Fibroblast of skin of scalp (primary cell): Measurements from ENCODE around the gene TBC1D8.

Source experiments
- DNase-seq: peaks from one replicate; pipeline ENCODE4 v3.0.0-alpha.2; 2013

Gene TBC1D8

DNA sequence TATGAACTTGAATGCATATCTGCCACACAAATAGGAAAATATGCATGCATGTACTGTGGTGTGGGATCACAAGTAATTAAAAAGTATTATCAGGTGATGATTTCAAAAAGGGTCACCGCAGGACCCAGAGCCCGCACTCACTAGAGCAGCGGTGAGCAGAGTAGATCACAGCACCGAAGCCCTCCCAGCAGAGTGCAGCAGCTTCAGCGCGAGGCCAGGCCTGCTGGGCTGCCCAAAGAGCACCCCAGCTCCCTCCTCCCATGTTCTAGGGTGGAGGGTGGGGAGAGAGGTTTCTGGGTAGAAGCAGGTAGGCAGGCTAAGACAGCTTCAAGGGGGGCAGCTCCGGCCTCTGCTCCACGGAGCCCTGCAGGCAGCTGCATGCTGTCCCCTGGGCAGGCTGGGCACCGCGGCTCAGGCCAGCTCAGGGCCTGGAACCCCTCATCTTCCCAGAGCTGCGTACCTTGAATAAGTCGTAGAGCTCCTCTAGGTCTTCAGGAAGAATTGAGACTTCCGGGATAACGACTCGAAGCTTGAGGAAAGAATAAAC lies 124.2 kb downstream of the TBC1D8 start:
- no peak for DNase-seq

DNA sequence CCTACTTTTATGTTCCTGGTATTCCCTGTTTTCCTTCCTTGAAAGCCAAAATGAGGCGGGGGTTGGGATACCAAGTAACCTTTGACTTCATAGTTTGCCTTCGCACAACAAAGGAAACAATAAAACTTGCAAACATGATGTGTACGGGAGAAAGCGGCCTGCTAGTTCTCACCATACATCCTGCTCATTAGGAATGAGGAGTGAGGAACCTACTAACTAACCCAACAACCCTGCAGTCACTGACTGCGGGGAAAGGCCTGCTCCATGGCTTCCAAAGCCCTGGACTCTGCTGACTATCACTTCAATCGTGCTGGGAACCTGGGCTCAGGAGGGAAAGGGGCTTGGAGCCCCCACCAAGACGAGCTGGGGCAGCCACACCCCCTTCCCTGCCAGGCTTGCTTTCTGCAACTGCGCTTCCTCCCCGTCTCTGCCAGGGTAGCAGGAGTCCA lies 124.9 kb downstream of the TBC1D8 start:
- DNase-seq = no peak

DNA sequence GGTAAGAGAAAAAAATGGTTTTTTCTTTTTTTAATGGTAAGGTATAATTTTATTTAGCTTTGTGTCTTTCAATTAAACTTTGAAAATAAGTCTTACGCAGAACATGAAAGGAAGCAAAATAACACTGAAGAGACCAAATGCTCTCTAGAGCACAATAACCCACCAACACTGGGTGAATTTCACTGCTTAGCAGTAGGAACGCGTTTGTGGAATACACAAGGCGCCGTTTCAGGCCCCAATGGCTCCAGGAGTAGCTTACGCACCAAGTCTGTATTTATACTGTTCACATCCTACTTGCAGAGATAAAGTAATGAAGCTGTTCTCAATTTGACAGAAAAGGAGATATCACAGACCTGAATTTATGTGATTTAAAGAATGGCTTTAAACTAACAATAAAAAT lies 125.6 kb downstream of the TBC1D8 start:
- no peak for DNase-seq

DNA sequence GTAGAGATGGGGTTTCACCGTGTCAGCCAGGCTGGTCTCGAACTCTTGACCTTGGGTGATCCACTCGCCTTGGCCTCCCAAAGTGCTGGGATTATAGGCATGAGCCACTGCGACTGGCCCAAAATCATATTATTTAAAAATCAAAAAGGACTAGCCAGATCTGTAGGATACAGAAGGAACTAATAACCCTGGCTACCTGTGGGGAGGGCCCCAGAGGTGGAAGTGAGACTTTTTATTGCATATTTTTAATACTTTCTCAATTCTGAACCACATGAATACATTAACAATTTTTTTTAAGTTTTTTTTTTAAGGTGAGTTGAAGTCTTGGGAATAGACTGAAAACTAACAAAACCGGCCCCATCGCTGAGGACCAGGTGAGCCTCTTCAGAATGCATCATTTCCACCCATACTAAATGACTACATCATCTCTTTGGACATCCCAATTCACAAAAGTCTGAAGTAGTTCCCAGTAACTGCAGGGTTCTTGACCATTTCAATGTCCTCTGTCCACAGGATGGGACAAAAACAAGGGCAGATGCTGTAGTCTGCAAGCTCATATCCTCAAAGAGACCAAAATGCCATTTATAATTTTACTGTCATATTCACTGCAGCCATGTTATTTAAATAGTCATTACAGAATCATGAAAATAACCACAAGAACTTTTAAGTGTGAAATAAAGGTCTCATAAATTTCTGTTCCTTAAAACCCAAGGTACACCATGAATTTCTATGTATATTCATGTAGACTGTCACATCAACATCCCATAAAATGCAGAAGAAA lies 127.7 kb downstream of the TBC1D8 start:
- DNase-seq = no peak

DNA sequence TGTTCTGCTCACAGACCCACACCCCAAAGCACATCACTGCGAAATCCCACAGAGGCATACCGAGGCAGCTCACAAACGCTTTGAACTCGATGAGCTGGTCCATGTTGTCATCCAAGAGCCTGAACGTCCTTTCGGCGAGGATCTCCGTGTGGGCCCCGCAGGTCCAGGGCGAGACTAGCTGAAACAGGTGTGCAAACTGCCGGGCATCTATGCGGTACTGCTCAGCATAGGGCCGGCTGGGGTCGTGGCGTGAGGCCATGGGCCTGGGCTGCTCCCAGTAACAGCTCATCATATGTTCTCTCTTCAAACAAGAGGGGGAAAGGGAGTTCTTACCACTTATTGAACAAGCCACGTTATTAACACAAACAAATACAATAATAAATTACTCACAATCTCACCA lies 129.0 kb downstream of the TBC1D8 start:
- no peak for DNase-seq

DNA sequence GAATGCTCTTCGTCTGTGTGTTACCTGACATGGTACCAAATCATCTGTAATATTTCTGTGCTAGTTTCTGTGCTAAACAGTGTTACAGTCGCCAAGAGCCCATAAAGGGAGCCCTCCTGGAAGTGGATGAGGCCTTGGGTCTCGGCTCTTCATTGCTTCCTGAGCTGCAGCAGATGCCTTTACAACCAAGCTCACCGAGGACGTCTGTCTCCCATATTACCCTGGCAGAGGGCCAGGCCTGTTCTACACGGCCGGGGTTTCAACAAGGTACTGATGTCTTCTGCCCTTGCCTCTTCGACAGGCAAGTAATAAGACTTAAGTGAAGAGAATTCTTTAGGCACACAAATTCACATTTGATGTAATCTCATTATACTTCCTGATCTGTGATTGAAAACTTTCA lies 132.2 kb downstream of the TBC1D8 start:
- DNase-seq = no peak

DNA sequence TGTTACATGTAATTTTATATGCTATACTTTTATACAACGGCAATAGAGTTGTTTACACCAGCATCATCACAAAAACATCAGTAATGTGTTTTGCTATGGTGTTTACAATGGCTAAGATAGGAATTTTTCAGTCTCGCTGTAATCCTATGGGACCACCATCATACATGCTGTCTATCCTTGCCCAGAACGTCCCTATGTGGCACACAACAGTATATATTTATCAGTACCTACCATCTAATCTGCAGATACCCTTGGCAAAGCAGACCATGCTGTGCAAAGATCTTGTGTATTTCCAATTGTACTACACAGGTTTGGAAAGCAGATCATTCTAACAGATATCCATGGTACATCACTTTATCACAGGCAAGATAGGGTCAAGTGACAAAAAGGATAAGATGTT lies 133.8 kb downstream of the TBC1D8 start:
- no peak for DNase-seq

DNA sequence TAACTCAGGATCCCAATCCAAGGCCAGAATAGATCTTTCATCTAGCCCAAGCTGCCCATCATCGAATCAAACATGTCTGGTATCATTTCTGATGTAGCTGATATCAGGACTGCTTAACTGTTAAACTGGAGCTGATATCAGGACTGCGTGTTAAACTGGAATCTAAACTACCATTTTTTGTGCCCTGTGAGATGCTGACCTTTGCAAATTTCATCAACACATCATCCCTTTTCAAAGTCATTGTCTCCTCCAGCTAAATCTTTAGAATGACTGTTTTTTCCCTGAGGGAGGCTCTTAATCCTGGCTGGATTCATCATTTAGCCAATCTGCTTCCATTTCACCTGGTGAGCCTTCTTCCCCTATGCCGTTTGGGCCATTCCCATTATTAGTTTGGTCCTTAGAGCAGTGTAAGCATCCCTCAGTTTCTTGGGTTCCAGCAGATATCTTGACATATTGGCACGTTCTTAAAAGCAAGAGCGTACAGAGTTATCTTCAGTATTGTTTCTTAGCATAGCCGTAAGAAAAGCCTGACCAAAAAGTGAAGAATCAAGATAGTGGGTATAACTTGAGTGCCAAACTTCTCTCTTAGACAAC lies 136.8 kb downstream of the TBC1D8 start:
- DNase-seq = no peak

DNA sequence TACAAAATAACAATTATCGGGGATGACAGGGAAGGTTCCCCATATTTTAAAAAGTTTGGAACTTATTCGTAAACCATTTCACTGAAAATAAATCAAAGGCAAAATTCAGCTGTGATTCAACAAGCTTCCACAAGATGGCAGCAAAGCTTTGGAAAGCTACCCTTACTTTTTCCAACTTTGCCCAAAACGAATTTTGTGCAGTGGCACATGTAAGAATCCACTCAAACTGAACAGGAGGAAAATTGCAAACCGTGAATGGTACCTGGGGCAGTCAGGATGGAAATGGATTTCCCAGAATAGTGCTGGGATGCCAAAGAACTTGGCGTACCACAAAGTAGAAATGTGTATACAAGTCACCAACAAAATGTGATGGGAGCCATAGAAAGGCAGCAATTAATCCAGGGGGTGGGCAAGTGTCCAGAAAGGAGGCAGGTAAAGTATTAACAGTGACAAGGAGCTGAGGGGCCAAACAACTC lies 138.4 kb downstream of the TBC1D8 start:
- DNase-seq = peak; percentile 44

DNA sequence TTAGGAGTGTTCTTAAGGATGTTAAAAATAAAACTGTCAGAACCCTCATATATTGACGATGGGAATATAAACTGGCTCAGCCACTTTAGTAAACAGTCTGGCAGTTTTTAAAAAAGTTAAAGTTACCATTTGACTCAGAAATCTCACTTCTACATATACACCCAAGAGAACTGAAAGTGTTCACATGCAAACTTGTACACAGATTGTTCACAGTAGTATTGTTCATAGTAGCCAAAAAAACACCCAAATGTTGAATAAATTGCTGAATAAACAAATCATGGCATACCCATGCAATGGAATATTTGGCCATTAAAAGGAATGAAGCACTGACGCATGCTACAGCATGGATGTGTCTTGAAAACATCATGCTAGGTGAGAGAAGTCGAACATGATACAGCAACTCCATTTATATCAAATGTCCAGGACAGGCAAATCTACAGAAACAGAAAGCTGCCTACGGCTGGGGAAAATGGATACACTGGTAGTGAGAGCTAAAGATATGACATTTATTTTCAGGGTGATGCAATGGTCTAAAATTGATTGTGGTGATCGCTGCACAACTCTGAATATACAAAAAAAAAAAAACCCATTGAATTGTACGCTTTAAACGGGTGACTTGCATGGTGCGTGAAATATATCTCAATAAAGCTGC lies 139.0 kb downstream of the TBC1D8 start:
- no peak for DNase-seq

DNA sequence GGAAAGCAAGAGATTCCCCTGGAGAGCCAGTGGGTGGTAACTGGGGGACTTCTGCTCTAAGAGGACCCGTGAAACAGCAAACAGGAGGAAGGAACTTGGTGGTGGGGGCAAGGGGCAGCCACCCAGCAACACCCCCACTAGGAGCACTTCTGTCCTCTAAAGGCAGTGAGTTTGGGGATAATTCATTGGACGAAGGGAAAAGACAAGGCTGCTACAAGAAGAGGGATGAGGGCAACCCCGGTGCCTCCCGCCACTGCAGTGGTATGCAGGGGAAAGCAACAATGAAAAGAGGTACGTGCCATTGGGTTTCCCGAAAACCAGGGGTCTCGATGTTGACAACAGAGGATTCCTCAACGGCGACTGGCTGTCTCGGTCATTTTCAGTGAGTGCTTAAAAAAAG lies 140.0 kb downstream of the TBC1D8 start:
- peak; percentile 20 for DNase-seq

DNA sequence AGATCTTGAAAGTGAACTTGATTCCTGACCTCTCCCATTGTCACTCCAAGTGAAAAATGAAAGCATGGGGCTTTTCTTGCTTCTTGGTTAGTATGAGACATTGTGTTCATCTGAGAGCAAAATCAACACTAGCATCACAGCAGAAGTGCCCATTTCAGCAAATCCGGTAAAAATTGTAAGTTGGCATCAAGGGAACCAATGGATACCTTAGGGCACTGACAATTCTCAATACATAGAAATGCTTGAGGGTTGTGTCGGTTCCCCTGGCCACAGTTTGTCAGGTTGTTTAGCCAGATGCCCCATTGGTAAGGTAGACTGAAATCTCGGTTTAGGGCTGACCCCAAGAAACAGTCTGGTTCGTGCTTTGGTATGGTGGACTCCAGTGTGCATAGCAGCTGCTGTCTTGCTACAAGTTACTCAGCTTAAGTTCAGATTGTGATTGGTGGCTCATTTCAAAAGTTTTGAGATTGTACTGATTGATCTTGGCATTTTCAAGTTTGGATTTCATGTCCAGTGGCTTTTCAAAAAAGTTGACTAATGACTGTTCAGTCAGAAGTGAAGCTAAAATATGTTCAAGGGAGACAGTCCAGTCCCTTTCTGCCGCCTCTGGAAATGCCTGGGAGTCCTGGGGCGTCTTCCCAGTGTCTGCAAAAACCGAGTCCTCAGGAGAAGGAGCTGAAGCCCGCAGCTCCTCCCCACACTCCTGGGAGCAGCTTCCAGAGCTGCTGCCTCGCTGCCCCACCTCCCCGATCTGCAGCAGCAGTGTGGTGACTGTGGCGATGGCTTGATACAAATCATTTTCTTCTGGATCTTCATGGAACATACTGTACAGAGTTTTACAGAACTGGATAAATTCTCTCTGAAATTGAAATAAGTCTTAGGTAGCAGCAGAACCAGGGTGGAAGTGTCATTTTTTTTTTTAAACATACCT lies 143.5 kb downstream of the TBC1D8 start:
- DNase-seq = peak; percentile 19

DNA sequence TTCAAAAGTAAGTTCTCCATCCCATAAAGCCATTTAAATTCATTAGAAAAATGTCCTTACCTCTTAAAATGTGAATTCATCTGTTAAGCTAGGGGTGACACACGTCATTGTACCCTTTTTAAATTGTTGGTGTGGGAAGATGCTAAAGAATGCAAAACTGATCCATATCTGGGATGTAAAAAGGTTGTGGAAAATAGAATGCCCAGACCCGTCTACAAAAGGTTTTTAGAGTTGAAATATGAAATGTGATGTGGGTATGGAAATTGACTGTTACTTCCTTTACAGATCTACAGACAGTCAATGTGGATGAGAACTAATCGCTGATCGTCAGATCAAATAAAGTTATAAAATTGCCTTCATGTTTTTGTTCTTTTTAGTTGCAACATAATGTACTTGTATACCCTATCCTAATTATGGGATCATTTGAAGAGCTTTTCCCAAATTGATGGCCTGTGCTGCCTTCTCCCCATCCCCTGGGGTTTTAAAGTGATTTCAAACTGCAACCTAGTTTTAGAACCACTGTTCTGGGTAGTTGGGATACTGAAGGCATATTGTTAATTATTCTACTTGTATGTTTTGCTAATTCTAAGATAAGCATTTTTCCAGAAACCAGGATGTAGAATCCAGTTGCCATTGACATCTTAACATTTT lies 145.0 kb downstream of the TBC1D8 start:
- no peak for DNase-seq

DNA sequence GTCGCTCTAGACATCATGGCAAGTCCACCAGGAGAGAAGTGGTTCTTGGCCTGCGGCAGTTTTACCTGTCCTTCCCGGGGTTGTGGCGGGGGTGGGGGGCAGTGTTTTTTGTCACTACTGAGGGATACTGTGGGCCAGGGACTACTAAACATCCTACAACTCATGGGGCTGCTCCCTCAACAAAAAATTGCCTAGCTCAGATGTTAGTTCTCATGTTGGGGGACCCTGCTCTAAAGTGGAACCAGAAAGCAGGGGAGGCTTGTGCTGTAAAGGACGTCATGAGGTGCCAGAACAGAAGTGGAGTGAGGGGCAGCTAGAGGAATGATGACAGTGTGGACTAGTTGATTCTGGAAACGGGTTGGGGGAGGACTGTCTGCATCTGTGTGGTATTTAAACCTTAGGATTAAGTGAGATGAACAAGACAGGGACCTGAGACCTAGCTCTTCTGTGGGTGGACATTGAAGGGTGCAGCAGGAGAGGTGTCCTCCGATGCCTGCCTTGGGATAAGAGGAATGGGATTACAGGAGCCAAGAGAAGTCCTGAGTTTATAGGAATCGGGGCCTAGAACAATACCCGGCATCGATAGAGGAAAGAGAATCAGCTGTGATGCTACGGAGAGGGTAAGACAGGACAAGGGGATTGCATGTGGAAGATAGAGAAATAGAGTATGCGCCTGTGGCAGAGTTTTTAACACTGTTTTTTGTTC lies 146.4 kb downstream of the TBC1D8 start:
- DNase-seq = no peak

DNA sequence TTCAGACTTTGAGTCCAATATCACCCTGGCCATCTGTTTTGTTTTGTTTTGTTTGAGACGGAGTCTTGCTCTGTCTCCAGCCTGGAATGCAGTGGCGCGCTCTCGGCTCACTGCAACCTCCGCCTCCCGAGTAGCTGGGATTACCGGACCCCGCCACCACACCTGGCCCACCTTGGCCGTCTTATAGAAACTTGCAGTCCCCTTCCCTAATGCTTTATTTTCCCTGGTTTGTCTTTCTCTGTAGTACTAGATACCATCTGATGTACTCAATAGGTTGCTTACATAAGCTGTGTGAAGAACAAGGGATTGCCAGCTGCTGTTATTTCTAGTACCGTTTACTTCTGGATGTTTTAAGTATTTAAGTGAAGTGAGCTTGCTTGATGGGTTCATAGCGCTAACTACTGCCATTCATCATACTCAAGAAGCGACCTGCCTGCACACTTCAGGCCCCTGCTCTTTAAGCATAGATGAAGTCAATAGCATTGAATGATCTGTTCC lies 147.9 kb downstream of the TBC1D8 start:
- DNase-seq = no peak

DNA sequence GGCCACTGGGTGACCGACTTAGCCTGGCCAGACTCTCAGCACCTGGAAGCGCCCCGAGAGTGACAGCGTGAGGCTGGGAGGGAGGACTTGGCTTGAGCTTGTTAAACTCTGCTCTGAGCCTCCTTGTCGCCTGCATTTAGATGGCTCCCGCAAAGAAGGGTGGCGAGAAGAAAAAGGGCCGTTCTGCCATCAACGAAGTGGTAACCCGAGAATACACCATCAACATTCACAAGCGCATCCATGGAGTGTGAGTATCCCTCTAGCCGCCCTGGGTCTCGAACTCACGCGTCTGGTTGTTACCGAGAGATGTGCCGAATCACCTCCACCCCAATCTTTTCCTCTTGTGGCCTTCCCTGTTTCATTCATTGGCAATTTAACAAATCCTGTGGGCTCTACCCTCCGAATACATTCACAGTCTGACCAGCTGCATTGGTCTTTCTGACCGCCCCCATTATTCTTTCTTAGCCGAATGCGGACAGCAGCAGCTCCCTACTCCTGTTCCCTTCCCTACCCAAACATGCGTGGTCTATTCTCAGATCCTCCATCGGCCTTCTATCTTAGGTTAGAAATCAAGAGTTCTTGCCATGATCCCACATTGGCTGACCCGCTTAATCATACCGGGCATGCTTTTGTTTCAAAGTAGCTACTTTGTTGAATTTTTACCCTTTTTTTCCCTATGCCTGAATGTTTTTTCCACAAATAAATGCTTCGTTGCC lies 148.5 kb downstream of the TBC1D8 start:
- DNase-seq = no peak

DNA sequence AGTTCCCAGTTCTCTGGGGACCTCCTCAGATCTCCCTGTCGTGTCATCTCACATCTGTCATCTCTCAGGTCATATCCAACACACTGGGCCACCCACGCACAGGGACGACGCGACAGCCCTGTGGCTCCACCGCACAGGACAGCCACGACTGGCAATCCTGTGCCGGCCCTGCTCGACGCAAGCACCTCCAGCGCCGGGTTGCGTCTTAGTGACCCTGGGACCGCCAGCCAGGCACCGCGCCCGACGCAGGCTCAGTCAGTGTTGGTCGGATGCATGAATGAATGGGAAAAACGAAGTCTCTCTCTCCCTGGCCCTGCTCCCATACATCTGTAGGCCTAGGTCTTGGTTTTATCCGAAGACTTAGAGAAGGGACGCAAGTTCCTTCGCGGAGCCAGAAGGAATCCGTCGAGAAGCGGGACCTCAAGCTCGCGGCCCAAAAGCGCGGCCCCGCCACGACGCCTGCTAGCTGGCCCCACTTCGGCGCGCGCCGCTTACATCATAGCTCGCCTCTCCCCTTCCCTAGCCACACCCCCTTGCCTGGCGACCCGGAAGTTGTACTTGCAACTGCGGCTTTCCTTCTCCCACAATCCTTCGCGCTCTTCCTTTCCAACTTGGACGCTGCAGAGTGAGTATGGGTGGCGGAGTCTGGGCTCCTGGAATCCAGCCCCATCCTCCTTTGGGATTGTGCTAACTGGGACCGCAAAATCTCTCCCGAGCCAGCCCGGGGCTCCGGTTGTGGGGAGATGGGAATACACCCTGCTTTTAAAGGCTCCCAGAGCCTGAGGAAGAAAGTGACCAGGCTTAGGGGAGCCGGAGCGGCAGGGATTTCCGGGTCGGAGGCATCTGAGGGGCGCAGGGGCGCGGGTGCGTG lies 149.3 kb downstream of the TBC1D8 start, which contains the start of gene RPL31:
Gene RPL31, plus strand, starts transcription at position 599 of the 871 bp plus-strand sequence. CDS start 413 bp downstream, outside the sequence.
- peak; percentile 98 for DNase-seq

DNA sequence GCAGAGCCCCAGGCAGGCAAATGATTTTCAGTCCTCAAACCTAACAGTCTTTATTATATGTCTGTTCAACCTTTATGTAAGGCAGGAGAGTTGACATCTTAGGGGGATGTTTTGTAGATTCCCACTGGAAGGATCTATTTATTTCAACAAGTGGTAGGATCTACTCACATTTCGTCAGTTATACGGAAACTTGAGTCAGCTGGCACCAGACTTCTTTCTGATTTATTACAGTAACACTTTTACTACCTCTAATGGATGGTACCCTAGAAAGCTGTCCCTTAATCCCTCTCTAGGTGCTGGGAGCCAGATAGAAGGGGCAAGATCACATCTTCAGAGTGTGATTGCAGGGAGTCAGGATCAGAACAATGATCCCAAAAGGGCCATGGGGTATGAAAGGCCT lies 151.2 kb downstream of the TBC1D8 start:
- DNase-seq = no peak

DNA sequence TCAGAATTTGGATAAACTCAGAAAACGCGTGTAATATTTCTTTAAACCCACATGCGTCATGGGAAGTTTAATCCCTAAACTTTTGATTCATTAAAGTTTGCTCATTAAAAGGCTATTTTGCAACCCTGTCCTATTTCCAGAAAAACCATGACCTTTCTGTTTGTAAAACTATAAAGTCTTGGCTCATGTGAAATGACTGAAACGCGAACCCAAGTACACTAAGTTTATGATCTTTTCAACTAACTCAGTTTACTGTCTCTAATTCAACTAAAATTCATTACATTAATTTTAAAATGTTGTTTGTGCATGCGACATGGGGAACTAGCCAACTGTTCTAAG lies 153.0 kb downstream of the TBC1D8 start:
- no peak for DNase-seq
